Cardiac muscle cell (in vitro differentiated cells and primary cell): ENCODE data around the gene BOLA3. TPM values are rescaled to one million over a fixed set of nuclear protein-coding genes. Genes with fewer than 3 reads are reported as not detected.

Experiments
- DNase-seq, 2 donors: peaks; one replicate each; pipeline versions ENCODE4 v3.0.0 to v3.0.0-alpha.2; 2010 to 2017; ENCODE audit warnings: low read depth in 1 of 2, low spot score in 1 of 2
- H3K27ac ChIP-seq: fragments of 200-600 bp; sonication (generic); 2 replicates; pipeline ENCODE4 v1.5.1; 2016
- H3K27me3 ChIP-seq: fragments of 200-600 bp; sonication (generic); 2 replicates; pipeline ENCODE4 v1.6.0; 2016; ENCODE audit warnings: control low read depth
- H3K36me3 ChIP-seq: fragments of 200-600 bp; sonication (generic); 2 replicates; pipeline ENCODE4 v1.5.1; 2016; ENCODE audit warnings: control low read depth
- H3K4me1 ChIP-seq: fragments of 200-600 bp; sonication (generic); 2 replicates; pipeline ENCODE4 v1.8.1; 2017; ENCODE audit warnings: low read depth, mild to moderate bottlenecking, mixed run types
- H3K4me3 ChIP-seq: fragments of 200-600 bp; sonication (generic); 2 replicates; pipeline ENCODE4 v1.5.1; 2016; ENCODE audit warnings: mild to moderate bottlenecking
- H3K9me3 ChIP-seq: fragments of 200-600 bp; sonication (generic); 2 replicates; pipeline ENCODE4 v1.5.1; 2017; ENCODE audit warnings: low read depth, mild to moderate bottlenecking, control low read depth
- CTCF ChIP-seq: IDR thresholded peaks from 2 replicates; pipeline ENCODE4 v1.5.1; 2012; ENCODE audit warnings: low read depth, mild to moderate bottlenecking, low read length
- polyA plus RNA-seq: library from polyadenylated mRNA; unstranded; fragments of >200 nt; fragmentation: Nextera tagmentation; extraction: Ambion mirVana; gene quantifications from 2 replicates; pipeline ENCODE4 v1.2.1, GENCODE V29; 2016
- total RNA-seq: library from RNA; depleted of rRNA; stranded (reverse); fragments of >200 nt; gene quantifications from 2 replicates; pipeline ENCODE4 v1.2.3, GENCODE V29; 2016

BOLA3 gene
- total and polyA plus RNA-seq, 2 experiments from 2014 or later: 27.0 to 124 TPM

DNA sequence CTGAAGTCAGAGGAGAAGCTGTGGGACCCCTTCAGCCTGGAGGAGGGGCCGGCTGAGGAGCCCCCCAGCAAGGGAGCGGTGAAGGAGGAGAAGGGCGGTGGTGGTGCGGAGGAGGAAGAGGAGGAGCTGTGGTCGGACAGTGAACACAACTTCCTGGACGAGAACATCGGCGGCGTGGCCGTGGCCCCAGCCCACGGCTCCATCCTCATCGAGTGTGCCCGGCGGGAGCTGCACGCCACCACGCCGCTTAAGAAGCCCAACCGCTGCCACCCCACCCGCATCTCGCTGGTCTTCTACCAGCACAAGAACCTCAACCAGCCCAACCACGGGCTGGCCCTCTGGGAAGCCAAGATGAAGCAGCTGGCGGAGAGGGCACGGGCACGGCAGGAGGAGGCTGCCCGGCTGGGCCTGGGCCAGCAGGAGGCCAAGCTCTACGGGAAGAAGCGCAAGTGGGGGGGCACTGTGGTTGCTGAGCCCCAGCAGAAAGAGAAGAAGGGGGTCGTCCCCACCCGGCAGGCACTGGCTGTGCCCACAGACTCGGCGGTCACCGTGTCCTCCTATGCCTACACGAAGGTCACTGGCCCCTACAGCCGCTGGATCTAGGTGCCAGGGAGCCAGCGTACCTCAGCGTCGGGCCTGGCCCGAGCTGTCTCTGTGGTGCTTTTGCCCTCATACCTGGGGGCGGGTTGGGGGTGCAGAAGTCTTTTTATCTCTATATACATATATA is 46.0 kb downstream of the BOLA3 start:
- Histone ChIP-seq H3K36me3 (peaks cover 16% of the 10 kb centered on the region), H3K27ac (no peak overlapping the region), H3K4me1 (no peaks in the 10 kb centered on the region), H3K27me3 (no peaks in the 10 kb centered on the region), H3K4me3 (no peak overlapping the region), H3K9me3 (no peaks in the 10 kb centered on the region)
- no peak for TF ChIP-seq CTCF
- DNase-seq: no peak

- Histone ChIP-seq H3K27me3 (no peaks in the 10 kb centered on the region), H3K36me3 (peaks cover 21% of the 10 kb centered on the region)
- no peak for TF ChIP-seq CTCF
These were observed 47.2 kb downstream of the BOLA3 start for GRCh38 chr2:74100254-74101216.

DNA sequence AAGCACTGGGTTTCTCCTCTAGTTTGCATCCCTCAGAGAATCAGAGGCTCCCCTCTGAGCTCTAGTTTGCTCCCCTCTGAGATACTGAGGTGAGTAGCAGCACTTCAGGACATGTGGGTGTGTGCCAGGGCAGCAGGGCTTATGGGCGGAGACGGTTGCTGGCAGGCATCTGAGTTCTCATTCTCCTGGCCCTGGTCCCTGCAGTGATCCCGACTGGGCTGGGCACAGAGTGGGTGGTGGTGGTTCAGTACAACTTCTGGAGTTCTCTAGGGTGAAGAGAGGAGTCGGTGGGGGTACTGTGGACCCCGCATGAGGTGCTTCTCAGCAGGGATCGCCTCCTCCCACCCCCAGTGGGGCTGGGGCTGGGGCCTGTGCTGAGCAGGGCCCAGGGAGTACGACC is 47.9 kb downstream of the BOLA3 start:
- no peaks in the 10 kb centered on the region for H3K9me3 ChIP-seq
- TF ChIP-seq CTCF: no peak
- DNase-seq: no peak
- no peak overlapping the region for H3K27ac ChIP-seq
- H3K4me1 ChIP-seq: no peaks in the 10 kb centered on the region
- H3K27me3 ChIP-seq: no peaks in the 10 kb centered on the region
- H3K4me3 ChIP-seq: no peak overlapping the region
- H3K36me3 ChIP-seq: peaks cover 23% of the 10 kb centered on the region

More at GRCh38 chr2:74100254-74101216, 47.2 kb downstream of the BOLA3 start:
- no peak overlapping the region for H3K27ac ChIP-seq
- DNase-seq: no peak
- no peak overlapping the region for H3K4me3 ChIP-seq
- H3K9me3 ChIP-seq: no peaks in the 10 kb centered on the region
- no peaks in the 10 kb centered on the region for H3K4me1 ChIP-seq

GRCh38 chr2:74099271-74099670 is 48.4 kb downstream of the BOLA3 start:
- H3K36me3 ChIP-seq: peaks cover 23% of the 10 kb centered on the region
- no peak for DNase-seq
- no peak for TF ChIP-seq CTCF
- H3K27me3 ChIP-seq: no peaks in the 10 kb centered on the region
- no peak overlapping the region for H3K4me3 ChIP-seq
- no peak overlapping the region for H3K27ac ChIP-seq
- no peaks in the 10 kb centered on the region for H3K9me3 ChIP-seq
- no peaks in the 10 kb centered on the region for H3K4me1 ChIP-seq

DNA sequence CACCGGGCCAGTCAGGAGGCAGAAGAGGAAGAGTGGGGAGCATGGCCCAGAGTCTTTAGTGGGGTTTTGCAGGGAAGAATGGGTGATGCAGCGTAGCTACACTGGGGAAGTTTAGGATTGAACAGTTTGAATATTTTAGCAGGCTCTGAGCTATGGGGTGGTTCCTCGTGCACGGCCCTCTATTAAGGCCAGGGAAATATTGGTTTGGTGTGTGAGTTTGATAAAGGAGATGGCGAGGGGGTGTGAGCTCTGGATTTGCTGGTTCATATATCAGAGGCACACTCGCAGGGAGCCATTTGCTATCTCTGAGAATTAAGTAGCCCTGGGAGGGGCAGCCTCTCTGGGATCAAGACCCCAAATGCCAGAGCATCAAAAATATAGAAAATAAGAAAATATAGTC is 50.1 kb downstream of the BOLA3 start:
- H3K9me3 ChIP-seq: no peaks in the 10 kb centered on the region
- H3K27me3 ChIP-seq: no peaks in the 10 kb centered on the region
- no peak overlapping the region for H3K27ac ChIP-seq
- H3K36me3 ChIP-seq: peaks cover 23% of the 10 kb centered on the region
- TF ChIP-seq CTCF: no peak
- no peak for DNase-seq
- H3K4me3 ChIP-seq: no peak overlapping the region
- no peaks in the 10 kb centered on the region for H3K4me1 ChIP-seq
